Activated naive CD8-positive, alpha-beta T cell (primary cell): ENCODE data around the gene TNIK.

Experiments used
- H3K27ac Mint-ChIP-seq: one replicate; pipeline ENCODE4 v1.8.0; 2021; ENCODE audit warnings: mixed read lengths
- H3K27me3 Mint-ChIP-seq: one replicate; pipeline ENCODE4 v1.8.0; 2021; ENCODE audit warnings: mixed read lengths
- H3K36me3 Mint-ChIP-seq: one replicate; pipeline ENCODE4 v1.8.0; 2021; ENCODE audit warnings: mixed read lengths
- H3K4me1 Mint-ChIP-seq: one replicate; pipeline ENCODE4 v1.8.0; 2021; ENCODE audit warnings: low read depth, mixed read lengths
- H3K4me3 Mint-ChIP-seq: one replicate; pipeline ENCODE4 v1.8.0; 2021; ENCODE audit warnings: mild to moderate bottlenecking, mixed read lengths
- H3K9me3 Mint-ChIP-seq: one replicate; pipeline ENCODE4 v1.8.0; 2021; ENCODE audit warnings: low read depth, mixed read lengths

The TNIK gene

DNA sequence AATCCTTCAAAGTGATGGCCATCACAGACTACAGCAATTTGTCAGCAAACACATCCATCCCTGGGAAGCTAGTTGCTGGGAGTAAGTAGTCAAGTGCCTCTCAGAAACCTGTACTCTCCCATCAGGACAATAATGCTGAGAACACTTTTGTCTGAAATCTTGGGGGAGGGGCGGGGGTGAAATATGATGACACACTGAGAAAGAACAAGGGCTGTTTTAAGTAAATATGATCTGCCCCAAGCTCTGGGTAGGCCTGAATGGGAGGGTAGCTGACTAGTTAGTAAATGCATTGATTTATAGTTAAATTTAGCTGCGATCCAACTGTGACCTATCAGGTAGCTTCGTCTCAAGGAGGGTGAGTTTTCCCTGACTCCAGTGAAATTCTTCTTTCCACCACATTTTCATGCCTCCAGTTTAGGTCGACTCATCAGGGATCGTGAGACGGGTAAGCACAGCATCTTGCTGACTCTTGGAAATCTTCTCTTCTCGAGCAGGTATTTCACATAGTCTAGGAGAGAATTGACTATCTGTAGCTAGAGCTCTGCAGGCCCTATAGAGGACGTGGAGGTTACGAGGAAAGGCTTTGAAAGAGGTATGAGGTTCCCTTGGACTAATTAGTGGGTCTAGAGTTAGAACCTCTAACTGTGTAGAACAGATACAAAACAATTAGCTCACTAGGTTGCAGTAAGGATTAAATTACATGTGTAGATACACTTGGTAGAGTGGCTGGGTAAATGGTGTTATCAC lies 220.3 kb downstream of the TNIK start:
- Mint-ChIP-seq H3K27me3 (no peaks in the 10 kb centered on the region), H3K4me1 (peaks cover 16% of the 10 kb centered on the region), H3K9me3 (no peaks in the 10 kb centered on the region), H3K36me3 (peaks cover 7% of the 10 kb centered on the region), H3K4me3 (no peak overlapping the region), H3K27ac (no peak overlapping the region)

DNA sequence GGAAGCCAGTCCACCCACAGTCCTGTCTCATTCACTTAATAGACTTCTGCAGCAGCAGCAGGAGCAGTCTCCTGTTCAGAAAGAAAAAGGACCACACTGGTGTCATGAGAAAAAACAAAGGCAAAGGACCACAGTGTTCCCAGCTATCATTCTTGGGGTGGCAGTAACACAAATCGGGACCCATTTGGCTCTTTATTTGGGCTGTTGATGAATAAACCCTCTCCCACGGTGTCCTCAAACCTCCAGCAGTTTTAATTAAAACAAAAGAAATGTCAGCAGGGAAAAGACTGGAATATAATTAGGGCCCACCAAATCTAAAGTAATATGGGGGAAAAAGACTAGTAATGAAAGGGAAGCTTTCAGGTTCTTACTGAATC lies 223.2 kb downstream of the TNIK start:
- H3K36me3 Mint-ChIP-seq = peaks cover 15% of the 10 kb centered on the region
- H3K27me3 Mint-ChIP-seq = no peaks in the 10 kb centered on the region
- peaks cover 32% of the 10 kb centered on the region for H3K4me1 Mint-ChIP-seq
- H3K27ac Mint-ChIP-seq = no peak overlapping the region
- H3K9me3 Mint-ChIP-seq = no peaks in the 10 kb centered on the region
- H3K4me3 Mint-ChIP-seq = no peak overlapping the region

DNA sequence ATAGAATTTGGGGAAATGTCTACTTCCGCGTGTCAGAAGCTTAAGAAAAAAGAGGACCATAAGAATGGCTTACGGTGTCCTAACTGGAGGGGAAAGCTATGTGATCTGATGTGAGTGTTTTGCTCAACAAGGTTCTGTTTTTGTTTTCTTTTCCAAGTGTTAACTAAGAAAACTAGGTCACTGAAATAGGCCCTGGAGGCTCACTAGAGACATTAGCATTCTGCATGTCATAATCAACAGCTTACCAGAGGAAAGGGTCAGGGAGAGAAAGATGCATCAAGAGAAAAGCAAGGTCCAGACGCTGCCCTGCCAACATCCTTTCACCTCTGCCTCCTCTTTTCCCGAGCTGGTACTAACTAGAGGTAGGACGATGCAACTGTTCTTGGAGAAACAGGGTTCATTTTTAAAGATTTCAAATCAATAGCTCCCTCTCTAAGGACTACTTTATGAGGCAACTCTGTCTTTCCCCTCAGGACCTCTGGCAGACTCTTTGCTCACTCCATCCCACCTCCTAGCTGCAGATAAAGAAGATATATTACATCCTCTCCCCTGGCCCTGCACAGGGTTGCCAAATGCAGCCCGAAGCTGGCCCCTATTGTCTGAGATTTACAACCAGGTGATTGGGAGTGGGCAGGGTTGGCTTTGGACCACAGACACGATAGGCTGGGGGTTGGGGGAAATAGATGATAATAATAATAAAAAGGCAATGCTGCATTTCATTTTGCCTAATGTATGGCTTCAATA lies 223.8 kb downstream of the TNIK start:
- peaks cover 32% of the 10 kb centered on the region for H3K4me1 Mint-ChIP-seq
- no peak overlapping the region for H3K4me3 Mint-ChIP-seq
- H3K27ac Mint-ChIP-seq = no peak overlapping the region
- no peaks in the 10 kb centered on the region for H3K27me3 Mint-ChIP-seq
- H3K36me3 Mint-ChIP-seq = peaks cover 15% of the 10 kb centered on the region
- no peaks in the 10 kb centered on the region for H3K9me3 Mint-ChIP-seq

DNA sequence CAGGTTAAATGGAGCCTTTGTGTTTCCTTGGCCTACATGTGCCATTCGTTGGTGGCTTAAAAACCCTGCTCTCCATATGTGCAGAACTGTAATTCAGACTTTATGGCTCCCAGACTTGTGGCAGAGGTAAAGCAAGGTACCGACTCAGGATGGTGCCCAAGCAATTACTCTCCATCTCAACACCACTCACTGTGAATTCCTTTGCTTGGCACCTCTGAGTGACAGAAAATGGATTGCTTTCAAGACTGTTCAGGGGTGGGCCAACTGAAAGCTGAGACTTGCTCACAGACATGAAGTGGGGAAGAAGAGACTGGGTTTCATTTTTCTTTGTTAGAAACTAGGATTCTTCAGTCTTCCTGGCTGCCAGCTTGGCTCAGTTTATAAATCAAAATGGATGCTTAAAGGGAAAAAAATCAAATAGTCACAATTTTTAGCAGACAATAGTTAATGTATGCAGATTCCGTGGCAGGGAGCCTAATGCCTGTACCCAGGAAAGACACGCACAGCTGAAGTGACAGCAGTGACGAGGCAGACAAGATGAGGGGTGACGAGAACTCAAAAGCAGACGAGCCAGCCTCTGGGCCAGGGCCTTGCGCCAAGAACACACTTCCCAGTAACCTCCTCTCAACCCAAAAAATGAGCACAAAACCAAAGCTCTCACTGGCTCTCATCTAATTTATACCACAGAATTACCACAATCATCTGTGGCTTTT lies 225.8 kb downstream of the TNIK start:
- Mint-ChIP-seq H3K27ac (no peak overlapping the region), H3K4me1 (peaks cover 38% of the 10 kb centered on the region)

DNA sequence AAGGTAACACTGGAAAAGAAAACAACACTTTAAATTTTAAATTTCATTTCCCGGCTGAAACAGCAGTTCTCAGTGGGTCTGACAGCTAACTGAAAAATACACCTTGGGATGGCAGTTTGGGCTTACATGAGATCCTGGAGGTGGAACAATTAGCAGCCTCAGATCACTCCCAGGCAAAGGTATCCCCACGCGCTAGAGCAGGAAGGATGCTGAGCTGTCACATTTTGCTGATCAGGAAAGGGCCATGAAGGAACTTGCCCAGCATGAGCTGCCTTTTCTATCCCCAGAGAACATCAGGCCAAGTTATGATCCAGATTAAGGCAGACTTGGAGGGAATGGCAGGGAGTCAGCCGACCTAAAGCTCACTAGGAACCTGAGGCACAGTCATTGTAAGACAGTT lies 228.8 kb downstream of the TNIK start:
- Mint-ChIP-seq H3K4me3 (no peak overlapping the region), H3K27me3 (no peaks in the 10 kb centered on the region), H3K9me3 (peaks cover under 1% of the 10 kb centered on the region), H3K4me1 (peaks cover 52% of the 10 kb centered on the region), H3K27ac (no peak overlapping the region), H3K36me3 (peaks cover 20% of the 10 kb centered on the region)

More for the DNA sequence above, 225.8 kb downstream of the TNIK start:
- H3K27me3 Mint-ChIP-seq = no peaks in the 10 kb centered on the region
- no peak overlapping the region for H3K4me3 Mint-ChIP-seq
- peaks cover 13% of the 10 kb centered on the region for H3K36me3 Mint-ChIP-seq
- H3K9me3 Mint-ChIP-seq = no peaks in the 10 kb centered on the region

DNA sequence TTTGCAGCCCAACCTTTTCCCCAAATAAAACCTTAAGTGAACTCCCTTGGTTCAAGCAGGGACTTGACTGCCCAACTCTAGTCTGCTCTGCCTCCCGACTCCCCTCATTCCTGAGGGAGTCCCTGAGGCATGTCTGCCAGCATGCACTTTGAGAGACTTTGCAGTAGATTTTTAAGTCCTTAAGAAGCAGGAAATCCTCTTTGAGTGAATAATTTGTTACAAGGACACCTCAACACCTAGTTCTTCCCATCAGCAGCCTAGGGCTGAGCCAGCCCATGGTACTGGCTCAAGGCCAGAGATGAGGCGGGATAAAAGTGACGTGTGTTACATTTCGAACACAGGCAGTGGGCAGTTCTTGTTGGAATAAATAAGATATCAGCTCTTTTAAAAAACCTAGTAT lies 229.3 kb downstream of the TNIK start:
- H3K27ac Mint-ChIP-seq = peak overlapping the region; percentile 62
- no peaks in the 10 kb centered on the region for H3K27me3 Mint-ChIP-seq
- H3K4me3 Mint-ChIP-seq = no peak overlapping the region
- H3K36me3 Mint-ChIP-seq = peaks cover 22% of the 10 kb centered on the region
- peaks cover 5% of the 10 kb centered on the region for H3K9me3 Mint-ChIP-seq
- H3K4me1 Mint-ChIP-seq = peaks cover 53% of the 10 kb centered on the region

DNA sequence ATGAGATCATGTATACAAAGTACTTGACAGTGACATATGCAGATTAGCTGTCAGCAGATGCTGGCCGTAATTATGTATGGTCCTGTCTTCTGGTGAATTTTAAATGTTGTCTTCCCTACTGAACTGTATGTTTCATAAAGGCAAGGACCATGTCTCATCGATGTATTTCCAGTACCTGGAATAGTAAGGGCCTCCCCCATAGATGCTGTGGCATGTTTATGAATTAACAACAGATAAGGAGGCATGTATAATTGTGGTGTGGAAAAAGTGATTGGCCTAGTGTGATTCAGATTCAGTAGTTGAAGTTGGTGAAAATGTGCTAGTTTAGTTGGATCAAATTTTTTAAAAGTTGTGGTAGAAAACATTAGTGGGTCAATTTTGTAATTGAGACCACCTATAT lies 231.0 kb downstream of the TNIK start:
- Mint-ChIP-seq H3K27ac (peak overlapping the region; percentile 79), H3K4me1 (peaks cover 61% of the 10 kb centered on the region)

DNA sequence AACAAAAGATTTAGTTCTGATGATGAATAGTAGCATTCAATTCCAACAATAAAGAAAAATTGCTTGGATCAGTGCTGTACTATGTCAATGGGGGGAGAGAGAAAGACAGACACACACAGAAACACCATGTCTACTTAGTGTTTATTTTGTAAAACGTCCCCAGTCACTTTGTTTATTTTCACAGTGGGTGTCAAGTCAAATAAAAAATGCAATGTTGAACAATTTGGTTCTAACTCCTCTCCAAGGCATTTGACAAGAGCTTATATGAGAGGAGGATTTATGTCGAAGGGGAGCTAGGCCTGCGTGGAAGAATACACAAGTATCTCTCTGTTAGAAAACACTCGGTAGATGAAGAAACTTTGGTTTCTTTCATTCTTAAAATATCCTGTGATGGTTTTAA lies 232.0 kb downstream of the TNIK start:
- Mint-ChIP-seq H3K27me3 (no peaks in the 10 kb centered on the region), H3K9me3 (peaks cover 9% of the 10 kb centered on the region), H3K27ac (peak overlapping the region; percentile 24), H3K4me1 (peaks cover 55% of the 10 kb centered on the region), H3K4me3 (no peak overlapping the region), H3K36me3 (peaks cover 19% of the 10 kb centered on the region)

More for the DNA sequence above, 231.0 kb downstream of the TNIK start:
- peaks cover 9% of the 10 kb centered on the region for H3K9me3 Mint-ChIP-seq
- H3K4me3 Mint-ChIP-seq = no peak overlapping the region
- peaks cover 22% of the 10 kb centered on the region for H3K36me3 Mint-ChIP-seq
- H3K27me3 Mint-ChIP-seq = no peaks in the 10 kb centered on the region

DNA sequence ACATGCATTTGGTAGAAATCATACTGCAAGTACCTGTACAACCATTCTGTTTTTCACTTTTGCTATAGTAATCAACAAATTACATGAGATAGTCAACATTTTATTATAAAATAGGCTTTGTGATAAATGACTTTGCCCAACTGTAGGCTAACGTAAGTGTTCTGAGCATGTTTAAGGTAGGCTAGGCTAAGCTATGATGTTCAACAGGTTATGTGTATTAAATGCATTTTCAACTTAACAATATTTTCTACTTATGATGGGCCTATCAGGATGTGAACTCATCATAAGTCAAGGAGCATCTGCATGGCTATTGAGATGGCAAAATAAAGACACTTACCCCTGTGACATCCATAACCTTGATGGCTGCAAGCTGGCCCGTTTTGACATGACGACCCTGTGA lies 232.4 kb downstream of the TNIK start:
- H3K27ac Mint-ChIP-seq = peak overlapping the region; percentile 24
- peaks cover 19% of the 10 kb centered on the region for H3K36me3 Mint-ChIP-seq
- H3K4me1 Mint-ChIP-seq = peaks cover 52% of the 10 kb centered on the region
- H3K27me3 Mint-ChIP-seq = no peaks in the 10 kb centered on the region
- no peak overlapping the region for H3K4me3 Mint-ChIP-seq
- H3K9me3 Mint-ChIP-seq = peaks cover 9% of the 10 kb centered on the region

DNA sequence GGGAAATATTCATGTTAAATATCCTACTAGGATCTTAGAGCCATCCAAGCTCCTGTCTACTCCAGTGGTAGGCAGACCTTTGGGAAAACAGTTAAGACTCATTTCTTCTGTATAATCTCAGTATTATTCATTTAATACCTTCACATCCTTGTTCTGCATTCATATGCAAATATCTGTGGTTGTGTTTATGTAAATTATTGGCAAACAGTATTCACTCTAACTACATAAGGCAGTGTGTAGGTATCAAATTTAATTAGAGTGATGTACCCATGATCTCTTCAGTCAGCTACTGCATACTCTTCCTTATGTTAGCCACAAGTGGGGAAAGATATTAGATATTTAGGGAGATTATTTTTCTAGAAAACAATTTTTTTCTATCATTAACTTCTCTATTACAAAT lies 232.8 kb downstream of the TNIK start:
- H3K9me3 Mint-ChIP-seq = peaks cover 9% of the 10 kb centered on the region
- H3K36me3 Mint-ChIP-seq = peaks cover 19% of the 10 kb centered on the region
- H3K27me3 Mint-ChIP-seq = no peaks in the 10 kb centered on the region
- H3K4me1 Mint-ChIP-seq = peaks cover 49% of the 10 kb centered on the region
- no peak overlapping the region for H3K4me3 Mint-ChIP-seq
- H3K27ac Mint-ChIP-seq = no peak overlapping the region

DNA sequence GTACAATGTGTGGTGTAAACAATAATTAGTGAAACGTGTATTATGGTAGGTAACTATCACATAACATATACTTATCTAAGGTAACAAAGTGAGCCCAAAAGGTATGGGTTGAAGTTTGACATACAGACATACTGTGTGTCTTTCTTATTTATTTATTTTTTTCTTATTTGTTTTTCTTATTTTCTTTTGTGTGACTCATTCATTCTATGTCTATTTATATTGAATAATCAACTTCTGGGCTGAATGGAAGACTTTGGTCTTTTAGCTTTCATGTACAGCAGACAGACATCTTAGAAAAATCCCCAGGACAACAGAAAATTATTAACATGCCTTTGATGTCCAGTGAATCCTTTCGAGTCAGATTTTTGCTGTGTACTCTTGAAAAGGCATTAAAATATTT lies 233.4 kb downstream of the TNIK start:
- Mint-ChIP-seq H3K9me3 (peaks cover 9% of the 10 kb centered on the region), H3K4me3 (no peak overlapping the region), H3K4me1 (peaks cover 49% of the 10 kb centered on the region), H3K27ac (no peak overlapping the region), H3K27me3 (no peaks in the 10 kb centered on the region), H3K36me3 (peaks cover 19% of the 10 kb centered on the region)

DNA sequence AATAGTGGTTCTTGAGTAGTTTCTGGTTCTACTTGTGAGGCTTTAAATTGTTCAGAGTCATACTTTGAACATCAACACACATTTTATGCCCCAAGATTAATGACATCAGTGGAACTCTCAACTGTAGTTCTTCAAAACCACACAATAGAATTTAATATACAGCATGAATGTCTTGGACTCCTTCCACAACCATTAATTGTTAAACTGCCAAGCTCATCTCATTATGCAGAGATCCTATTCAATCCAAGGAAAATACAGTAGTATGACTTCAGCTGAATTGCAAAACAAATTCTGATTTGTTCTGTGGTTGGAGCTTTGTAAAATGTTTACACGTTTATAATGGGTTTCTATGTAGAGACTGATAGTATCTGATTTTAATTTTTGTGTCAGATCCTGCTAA lies 234.5 kb downstream of the TNIK start:
- H3K4me3 Mint-ChIP-seq = no peak overlapping the region
- peaks cover 19% of the 10 kb centered on the region for H3K36me3 Mint-ChIP-seq
- peak overlapping the region; percentile 83 for H3K27ac Mint-ChIP-seq
- no peaks in the 10 kb centered on the region for H3K27me3 Mint-ChIP-seq
- H3K4me1 Mint-ChIP-seq = peaks cover 46% of the 10 kb centered on the region
- H3K9me3 Mint-ChIP-seq = peaks cover 9% of the 10 kb centered on the region

DNA sequence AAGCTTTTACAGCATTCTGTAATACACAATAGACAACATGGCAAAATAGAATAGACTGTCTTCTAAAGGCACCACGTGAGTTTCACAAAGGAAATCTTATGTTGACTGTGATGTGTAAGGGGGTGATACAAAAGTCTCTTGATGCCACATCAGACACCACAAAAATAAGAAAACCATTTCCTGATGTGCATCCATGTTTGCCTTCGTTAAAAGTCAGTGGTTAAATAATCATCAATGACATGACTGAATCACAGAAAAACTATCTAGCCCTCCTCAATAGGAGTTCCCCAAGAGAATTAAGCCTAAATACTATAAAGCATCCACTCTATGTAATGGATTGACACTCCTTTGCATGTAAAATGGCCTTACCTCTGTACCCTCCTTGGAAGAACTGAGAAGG lies 235.0 kb downstream of the TNIK start:
- peaks cover 19% of the 10 kb centered on the region for H3K36me3 Mint-ChIP-seq
- peaks cover 43% of the 10 kb centered on the region for H3K4me1 Mint-ChIP-seq
- no peaks in the 10 kb centered on the region for H3K27me3 Mint-ChIP-seq
- no peak overlapping the region for H3K4me3 Mint-ChIP-seq
- peak overlapping the region; percentile 83 for H3K27ac Mint-ChIP-seq
- H3K9me3 Mint-ChIP-seq = peaks cover 9% of the 10 kb centered on the region

DNA sequence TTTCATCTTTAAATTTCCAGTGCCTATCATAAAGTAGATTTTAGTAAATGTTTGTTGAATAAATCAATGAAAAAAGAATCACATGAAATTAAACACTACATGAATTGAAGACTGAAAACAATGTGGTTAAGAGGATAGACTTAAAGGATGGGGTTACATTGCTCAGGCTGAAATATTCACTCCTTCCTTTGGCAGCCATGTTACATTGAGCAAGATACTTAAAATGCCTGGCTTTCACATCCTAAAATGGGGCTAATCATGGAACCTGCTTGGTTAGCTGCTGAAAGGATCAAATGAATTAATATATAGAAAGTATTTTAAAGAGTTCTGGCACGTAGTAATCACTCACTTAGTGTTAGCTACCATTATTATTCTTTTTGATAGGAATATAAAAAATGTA lies 236.8 kb downstream of the TNIK start:
- Mint-ChIP-seq H3K27me3 (no peaks in the 10 kb centered on the region), H3K4me1 (peaks cover 34% of the 10 kb centered on the region), H3K9me3 (peaks cover 9% of the 10 kb centered on the region), H3K36me3 (peaks cover 20% of the 10 kb centered on the region), H3K27ac (no peak overlapping the region), H3K4me3 (no peak overlapping the region)

DNA sequence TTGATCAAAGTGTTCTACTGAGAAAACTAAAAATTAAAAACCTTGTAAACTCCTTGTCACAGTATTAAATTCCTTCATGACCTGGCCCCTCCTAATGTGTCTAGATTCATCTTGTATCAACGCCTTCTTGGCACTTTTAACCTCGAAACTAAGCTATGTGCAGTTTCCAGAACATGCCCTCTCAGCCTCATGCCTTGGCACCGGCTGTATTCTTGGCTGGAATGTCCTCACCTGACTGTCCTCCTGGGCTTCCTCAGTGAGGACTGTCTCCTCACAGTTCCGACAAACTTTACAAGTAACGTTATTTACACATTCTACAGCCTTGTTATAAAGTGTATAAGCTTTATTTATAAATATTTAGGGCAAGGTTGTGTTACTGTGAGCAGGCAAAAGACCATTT lies 237.2 kb downstream of the TNIK start:
- no peaks in the 10 kb centered on the region for H3K27me3 Mint-ChIP-seq
- peaks cover 35% of the 10 kb centered on the region for H3K4me1 Mint-ChIP-seq
- H3K9me3 Mint-ChIP-seq = peaks cover 9% of the 10 kb centered on the region
- no peak overlapping the region for H3K27ac Mint-ChIP-seq
- peaks cover 18% of the 10 kb centered on the region for H3K36me3 Mint-ChIP-seq
- no peak overlapping the region for H3K4me3 Mint-ChIP-seq
